Lower leg skin (tissue), 3 donors: Measurements from ENCODE around the gene RAPGEF2.

ENCODE experiments used
- POLR2A ChIP-seq, 2 donors: fragments of 450-650 bp; IDR thresholded peaks; one replicate each; pipeline ENCODE4 v1.6.1; 2016 to 2017; ENCODE audit warnings: antibody characterized with exemption in 2 of 2, mild to moderate bottlenecking in 1 of 2, moderate library complexity in 1 of 2
- TF ChIP-seq, protein P1 (sequence below), 3 donors: fragments of 450-650 bp; IDR thresholded peaks; one replicate each; pipeline ENCODE4 v1.5.1; 2016; ENCODE audit warnings: antibody characterized with exemption in 3 of 3, mild to moderate bottlenecking in 3 of 3, moderate library complexity in 2 of 3

DNA sequence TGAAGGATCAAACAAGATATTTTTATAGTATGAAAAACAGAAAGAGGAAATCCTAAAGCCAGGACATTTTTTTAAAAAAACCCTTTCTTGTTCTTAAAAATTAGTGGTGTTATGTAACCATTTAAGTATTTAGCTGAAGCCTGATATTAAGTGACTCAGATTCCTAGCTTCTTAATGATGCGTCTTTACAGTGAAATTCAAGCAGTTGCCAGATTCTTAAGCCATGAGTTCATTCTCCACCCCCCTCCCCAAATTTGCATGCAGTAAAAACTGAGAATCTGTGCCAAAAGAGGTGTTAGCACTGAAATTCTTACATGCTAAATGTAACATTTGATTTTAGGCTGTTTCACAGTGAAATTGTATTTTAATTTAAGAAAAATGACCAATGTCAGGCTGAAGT lies 180.8 kb downstream of the RAPGEF2 start:
- no peak for TF ChIP-seq POLR2A (IDR thresholded peaks at IDR 0.05)
- TF ChIP-seq, protein P1, sequence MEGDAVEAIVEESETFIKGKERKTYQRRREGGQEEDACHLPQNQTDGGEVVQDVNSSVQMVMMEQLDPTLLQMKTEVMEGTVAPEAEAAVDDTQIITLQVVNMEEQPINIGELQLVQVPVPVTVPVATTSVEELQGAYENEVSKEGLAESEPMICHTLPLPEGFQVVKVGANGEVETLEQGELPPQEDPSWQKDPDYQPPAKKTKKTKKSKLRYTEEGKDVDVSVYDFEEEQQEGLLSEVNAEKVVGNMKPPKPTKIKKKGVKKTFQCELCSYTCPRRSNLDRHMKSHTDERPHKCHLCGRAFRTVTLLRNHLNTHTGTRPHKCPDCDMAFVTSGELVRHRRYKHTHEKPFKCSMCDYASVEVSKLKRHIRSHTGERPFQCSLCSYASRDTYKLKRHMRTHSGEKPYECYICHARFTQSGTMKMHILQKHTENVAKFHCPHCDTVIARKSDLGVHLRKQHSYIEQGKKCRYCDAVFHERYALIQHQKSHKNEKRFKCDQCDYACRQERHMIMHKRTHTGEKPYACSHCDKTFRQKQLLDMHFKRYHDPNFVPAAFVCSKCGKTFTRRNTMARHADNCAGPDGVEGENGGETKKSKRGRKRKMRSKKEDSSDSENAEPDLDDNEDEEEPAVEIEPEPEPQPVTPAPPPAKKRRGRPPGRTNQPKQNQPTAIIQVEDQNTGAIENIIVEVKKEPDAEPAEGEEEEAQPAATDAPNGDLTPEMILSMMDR (IDR thresholded peaks at IDR 0.05), result no peak
